ENCODE data around the gene RNF212. TPM values are rescaled to one million over a fixed set of nuclear protein-coding genes. Genes with fewer than 3 reads are reported as not detected.

Gene RNF212
- total RNA-seq, 1 donor from 2014 or later: 6.9 TPM

DNA sequence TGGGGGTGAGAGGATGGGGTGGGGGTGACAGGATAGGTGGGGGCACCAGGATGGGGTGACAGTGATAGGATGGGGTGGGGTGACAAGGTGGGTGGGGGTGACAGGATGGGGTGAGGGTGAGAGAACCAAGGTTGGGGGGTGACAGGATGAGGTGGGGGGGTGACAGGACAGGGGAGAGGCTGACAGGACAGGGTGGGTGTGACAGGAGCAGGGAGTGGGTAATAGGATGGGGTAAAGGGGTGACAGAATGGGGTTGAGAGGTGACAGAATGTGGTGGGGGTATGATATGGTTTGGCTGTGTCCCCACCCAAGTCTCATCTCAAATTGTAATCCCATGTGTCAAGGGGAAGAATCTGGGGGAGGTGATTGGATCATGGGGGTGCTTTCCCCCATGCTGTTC, 26.0 kb downstream of the RNF212 start:
- Histone ChIP-seq H3K27ac (no peak overlapping the region), H3K9me3 (no peaks in the 10 kb centered on the region), H3K27me3 (no peaks in the 10 kb centered on the region), H3K4me3 (no peak overlapping the region), H3K4me1 (peaks cover 5% of the 10 kb centered on the region), H3K36me3 (no peaks in the 10 kb centered on the region)
- ATAC-seq: no peak
- DNase-seq: no peak
- intact Hi-C loops (cut with DNase I): no loop called here
- TF ChIP-seq, protein P1, sequence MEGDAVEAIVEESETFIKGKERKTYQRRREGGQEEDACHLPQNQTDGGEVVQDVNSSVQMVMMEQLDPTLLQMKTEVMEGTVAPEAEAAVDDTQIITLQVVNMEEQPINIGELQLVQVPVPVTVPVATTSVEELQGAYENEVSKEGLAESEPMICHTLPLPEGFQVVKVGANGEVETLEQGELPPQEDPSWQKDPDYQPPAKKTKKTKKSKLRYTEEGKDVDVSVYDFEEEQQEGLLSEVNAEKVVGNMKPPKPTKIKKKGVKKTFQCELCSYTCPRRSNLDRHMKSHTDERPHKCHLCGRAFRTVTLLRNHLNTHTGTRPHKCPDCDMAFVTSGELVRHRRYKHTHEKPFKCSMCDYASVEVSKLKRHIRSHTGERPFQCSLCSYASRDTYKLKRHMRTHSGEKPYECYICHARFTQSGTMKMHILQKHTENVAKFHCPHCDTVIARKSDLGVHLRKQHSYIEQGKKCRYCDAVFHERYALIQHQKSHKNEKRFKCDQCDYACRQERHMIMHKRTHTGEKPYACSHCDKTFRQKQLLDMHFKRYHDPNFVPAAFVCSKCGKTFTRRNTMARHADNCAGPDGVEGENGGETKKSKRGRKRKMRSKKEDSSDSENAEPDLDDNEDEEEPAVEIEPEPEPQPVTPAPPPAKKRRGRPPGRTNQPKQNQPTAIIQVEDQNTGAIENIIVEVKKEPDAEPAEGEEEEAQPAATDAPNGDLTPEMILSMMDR (IDR thresholded peaks at IDR 0.05): no peak

DNA sequence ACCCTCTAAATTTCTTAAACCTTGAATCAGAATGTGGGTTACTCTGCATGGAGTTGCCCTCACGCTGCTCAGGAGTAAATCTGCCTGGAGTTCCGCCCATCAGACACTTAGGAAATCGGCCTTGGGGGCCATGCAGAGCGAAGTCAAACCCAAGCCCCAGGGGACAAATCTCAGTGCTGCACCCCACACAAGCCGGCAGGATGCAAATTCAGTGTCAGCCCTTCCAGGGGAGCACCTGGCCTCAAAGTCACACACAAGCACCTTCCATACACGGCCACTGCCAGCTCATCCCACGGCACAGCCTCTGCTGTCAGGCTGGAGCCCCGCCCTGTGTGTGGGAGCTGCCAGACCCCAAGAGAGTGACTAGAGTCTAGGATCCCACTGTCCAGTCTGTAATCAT, 27.4 kb downstream of the RNF212 start:
- H3K27me3 ChIP-seq: no peaks in the 10 kb centered on the region
- H3K9me3 ChIP-seq: no peaks in the 10 kb centered on the region
- H3K4me3 ChIP-seq: no peak overlapping the region
- TF ChIP-seq, protein P1 (IDR thresholded peaks at IDR 0.05): no peak
- no peak for DNase-seq
- ATAC-seq: no peak
- intact Hi-C loops (cut with DNase I): no loop called here
- H3K27ac ChIP-seq: no peak overlapping the region
- no peaks in the 10 kb centered on the region for H3K36me3 ChIP-seq
- peaks cover 9% of the 10 kb centered on the region for H3K4me1 ChIP-seq

DNA sequence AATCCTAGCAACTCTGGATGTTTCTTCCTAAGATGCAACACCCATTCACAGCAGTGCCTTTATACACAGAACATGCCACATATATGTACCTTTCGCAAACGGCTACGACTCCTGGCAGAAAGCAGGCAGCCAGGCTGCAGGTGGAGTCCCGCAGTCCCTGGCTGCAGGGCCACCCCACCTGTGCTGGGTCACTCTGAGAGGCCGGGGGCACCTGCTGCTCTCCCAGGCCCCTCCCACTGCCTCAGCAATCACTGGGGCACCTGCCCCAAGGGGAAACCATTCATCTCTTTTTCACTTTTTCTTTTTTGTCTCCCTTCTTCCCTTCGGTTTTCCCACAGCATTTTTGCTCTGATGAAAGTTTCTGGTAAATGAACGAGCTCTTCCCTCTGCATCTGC, 28.0 kb downstream of the RNF212 start:
- H3K36me3 ChIP-seq: no peaks in the 10 kb centered on the region
- intact Hi-C loops (cut with DNase I): no loop called here
- ATAC-seq: no peak
- no peak overlapping the region for H3K4me3 ChIP-seq
- peaks cover 9% of the 10 kb centered on the region for H3K4me1 ChIP-seq
- no peak overlapping the region for H3K27ac ChIP-seq
- TF ChIP-seq, protein P1 (IDR thresholded peaks at IDR 0.05): no peak
- no peak for DNase-seq
- no peaks in the 10 kb centered on the region for H3K9me3 ChIP-seq
- H3K27me3 ChIP-seq: peaks cover 5% of the 10 kb centered on the region

DNA sequence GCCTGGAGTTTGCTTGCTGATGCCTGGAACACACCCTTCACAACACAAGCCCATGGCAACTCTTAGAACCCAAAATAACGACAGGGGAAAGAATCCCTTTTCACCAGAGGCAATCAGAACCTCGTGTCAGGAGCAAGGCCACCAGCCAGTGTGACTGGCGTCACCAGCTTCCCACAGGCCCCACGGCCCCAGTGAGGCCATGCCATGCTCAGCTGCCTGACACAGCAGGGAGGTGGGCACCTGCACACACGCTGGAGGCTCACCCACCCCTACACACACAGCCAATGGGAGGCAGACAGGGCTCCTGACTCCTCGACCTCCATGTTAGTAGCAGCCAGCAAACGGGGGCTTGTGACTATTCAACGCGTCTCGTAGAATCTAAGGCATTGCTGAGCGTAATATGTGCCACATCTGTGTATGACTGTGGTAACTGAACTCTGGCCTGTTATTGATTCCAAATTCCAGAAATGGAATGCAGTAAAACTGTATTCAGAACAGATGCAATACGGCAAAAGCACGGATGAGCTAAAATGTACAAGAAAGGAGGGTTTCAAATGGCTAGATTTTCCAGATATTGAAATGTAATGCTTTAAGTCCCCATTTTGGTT, 28.5 kb downstream of the RNF212 start:
- H3K4me3 ChIP-seq: no peak overlapping the region
- ATAC-seq: no peak
- no peak for DNase-seq
- H3K9me3 ChIP-seq: no peaks in the 10 kb centered on the region
- TF ChIP-seq, protein P1 (IDR thresholded peaks at IDR 0.05): no peak
- intact Hi-C loops (cut with DNase I): no loop called here
- H3K4me1 ChIP-seq: peaks cover 9% of the 10 kb centered on the region
- H3K27me3 ChIP-seq: peaks cover 6% of the 10 kb centered on the region
- H3K36me3 ChIP-seq: no peaks in the 10 kb centered on the region
- no peak overlapping the region for H3K27ac ChIP-seq

DNA sequence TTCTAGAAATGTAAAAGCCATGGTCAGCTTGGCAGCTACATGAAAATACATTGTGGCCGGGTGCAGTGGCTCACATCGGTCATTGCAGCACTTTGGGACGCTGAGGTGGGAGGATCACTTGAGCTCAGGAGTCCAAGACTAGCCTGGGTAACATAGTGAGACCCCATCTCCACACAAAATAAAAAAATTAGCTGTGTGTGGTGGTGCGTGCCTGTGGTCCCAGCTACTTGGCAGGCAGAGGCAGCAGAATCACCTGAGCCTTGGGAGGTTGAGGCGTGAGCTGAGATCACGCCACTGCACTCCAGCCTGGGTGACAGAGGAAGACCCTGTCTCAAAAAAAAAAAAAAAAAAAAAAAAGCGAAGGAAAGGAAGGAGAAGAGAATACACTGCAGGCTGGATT, 29.0 kb downstream of the RNF212 start:
- peaks cover 9% of the 10 kb centered on the region for H3K4me1 ChIP-seq
- DNase-seq (no peak), ATAC-seq (no peak)
- H3K4me3 ChIP-seq: no peak overlapping the region
- H3K27me3 ChIP-seq: peaks cover 6% of the 10 kb centered on the region
- intact Hi-C loops (cut with DNase I): no loop called here
- no peaks in the 10 kb centered on the region for H3K9me3 ChIP-seq
- H3K36me3 ChIP-seq: no peaks in the 10 kb centered on the region
- no peak overlapping the region for H3K27ac ChIP-seq
- TF ChIP-seq, protein P1 (IDR thresholded peaks at IDR 0.05): no peak

All from upper lobe of right lung (tissue), 1 donor.